Chondrocyte (in vitro differentiated cells): ENCODE measurements around the gene GALNTL6. TPM values are rescaled to one million over a fixed set of nuclear protein-coding genes. Genes with fewer than 3 reads are reported as not detected.

Experiments
- DNase-seq: peaks from one replicate; pipeline ENCODE4 v3.0.0; 2021; ENCODE audit warnings: mixed read lengths, low spot score
- H3K27ac Mint-ChIP-seq: one replicate; pipeline ENCODE4 v1.8.0; 2021; ENCODE audit warnings: mild to moderate bottlenecking, moderate library complexity, mixed read lengths; ENCODE audit not compliant: unreplicated experiment
- H3K27me3 Mint-ChIP-seq: 2 replicates; pipeline ENCODE4 v1.8.0; 2021; ENCODE audit warnings: low read depth, mixed read lengths
- H3K36me3 Mint-ChIP-seq: 2 replicates; pipeline ENCODE4 v1.8.0; 2021; ENCODE audit warnings: low read depth, mixed read lengths
- H3K4me1 Mint-ChIP-seq: 2 replicates; pipeline ENCODE4 v1.8.0; 2021; ENCODE audit warnings: low read depth, mild to moderate bottlenecking, mixed read lengths
- H3K4me3 Mint-ChIP-seq: one replicate; pipeline ENCODE4 v1.8.0; 2021; ENCODE audit warnings: mild to moderate bottlenecking, moderate library complexity, mixed read lengths; ENCODE audit not compliant: unreplicated experiment
- H3K9me3 Mint-ChIP-seq: 2 replicates; pipeline ENCODE4 v1.8.0; 2021; ENCODE audit warnings: low read depth, mixed read lengths
- total RNA-seq: library from RNA; stranded (reverse); gene quantifications from 3 replicates; pipeline ENCODE4 v1.2.1, GENCODE V29; 2021
- TF ChIP-seq, protein P1 (sequence below): fragments of 200-600 bp; sonication (generic); IDR thresholded peaks from 2 replicates; pipeline ENCODE4 v1.5.0; 2021; ENCODE audit warnings: antibody characterized with exemption, mild to moderate bottlenecking, moderate library complexity

Gene GALNTL6
- total RNA-seq, 1 donor from 2014 or later = not detected

DNA sequence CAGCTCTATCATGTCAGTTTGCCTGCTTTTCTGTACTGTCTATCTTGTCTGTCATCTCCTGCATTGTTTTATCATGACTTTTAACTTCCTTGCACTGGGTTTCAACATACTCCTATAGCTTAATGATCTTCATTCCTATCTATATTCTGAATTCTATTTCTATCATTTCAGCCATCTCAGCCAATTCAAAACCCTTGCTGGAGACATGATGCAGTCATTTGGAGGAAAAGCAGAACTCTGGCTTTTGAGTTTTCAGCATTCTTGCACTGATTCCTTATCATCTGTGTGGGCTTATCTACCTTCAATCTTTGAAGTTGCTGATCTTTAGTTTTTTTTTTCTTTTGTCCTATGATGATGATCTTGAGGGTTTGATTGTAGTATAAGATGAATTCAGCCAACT lies 861.6 kb downstream of the GALNTL6 start:
- Mint-ChIP-seq H3K36me3 (no peaks in the 10 kb centered on the region), H3K27ac (no peak overlapping the region), H3K27me3 (peaks cover 5% of the 10 kb centered on the region), H3K9me3 (peaks cover 8% of the 10 kb centered on the region), H3K4me3 (no peak overlapping the region), H3K4me1 (no peaks in the 10 kb centered on the region)
- TF ChIP-seq, protein P1, sequence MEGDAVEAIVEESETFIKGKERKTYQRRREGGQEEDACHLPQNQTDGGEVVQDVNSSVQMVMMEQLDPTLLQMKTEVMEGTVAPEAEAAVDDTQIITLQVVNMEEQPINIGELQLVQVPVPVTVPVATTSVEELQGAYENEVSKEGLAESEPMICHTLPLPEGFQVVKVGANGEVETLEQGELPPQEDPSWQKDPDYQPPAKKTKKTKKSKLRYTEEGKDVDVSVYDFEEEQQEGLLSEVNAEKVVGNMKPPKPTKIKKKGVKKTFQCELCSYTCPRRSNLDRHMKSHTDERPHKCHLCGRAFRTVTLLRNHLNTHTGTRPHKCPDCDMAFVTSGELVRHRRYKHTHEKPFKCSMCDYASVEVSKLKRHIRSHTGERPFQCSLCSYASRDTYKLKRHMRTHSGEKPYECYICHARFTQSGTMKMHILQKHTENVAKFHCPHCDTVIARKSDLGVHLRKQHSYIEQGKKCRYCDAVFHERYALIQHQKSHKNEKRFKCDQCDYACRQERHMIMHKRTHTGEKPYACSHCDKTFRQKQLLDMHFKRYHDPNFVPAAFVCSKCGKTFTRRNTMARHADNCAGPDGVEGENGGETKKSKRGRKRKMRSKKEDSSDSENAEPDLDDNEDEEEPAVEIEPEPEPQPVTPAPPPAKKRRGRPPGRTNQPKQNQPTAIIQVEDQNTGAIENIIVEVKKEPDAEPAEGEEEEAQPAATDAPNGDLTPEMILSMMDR = no peak
- no peak for DNase-seq

GRCh38 chr4:172675232-172675631 lies 862.0 kb downstream of the GALNTL6 start:
- no peak for DNase-seq
- Mint-ChIP-seq H3K4me1 (no peaks in the 10 kb centered on the region), H3K9me3 (peaks cover 8% of the 10 kb centered on the region), H3K36me3 (no peaks in the 10 kb centered on the region), H3K27me3 (peaks cover 5% of the 10 kb centered on the region), H3K27ac (no peak overlapping the region), H3K4me3 (no peak overlapping the region)
- TF ChIP-seq, protein P1 = no peak

GRCh38 chr4:172680691-172681090 lies 867.5 kb downstream of the GALNTL6 start:
- Mint-ChIP-seq H3K27ac (no peak overlapping the region), H3K4me1 (no peaks in the 10 kb centered on the region), H3K36me3 (no peaks in the 10 kb centered on the region), H3K9me3 (no peaks in the 10 kb centered on the region), H3K27me3 (no peaks in the 10 kb centered on the region), H3K4me3 (no peak overlapping the region)
- DNase-seq = no peak
- TF ChIP-seq, protein P1 = no peak

- no peaks in the 10 kb centered on the region for H3K36me3 Mint-ChIP-seq
- H3K27ac Mint-ChIP-seq = no peak overlapping the region
- DNase-seq = no peak
- TF ChIP-seq, protein P1 = no peak
- no peaks in the 10 kb centered on the region for H3K4me1 Mint-ChIP-seq
- H3K27me3 Mint-ChIP-seq = peaks cover 2% of the 10 kb centered on the region
- no peaks in the 10 kb centered on the region for H3K9me3 Mint-ChIP-seq
- H3K4me3 Mint-ChIP-seq = no peak overlapping the region
These were observed 869.8 kb downstream of the GALNTL6 start for GRCh38 chr4:172683021-172683420.

GRCh38 chr4:172686021-172686420 lies 872.8 kb downstream of the GALNTL6 start:
- Mint-ChIP-seq H3K27me3 (peaks cover 2% of the 10 kb centered on the region), H3K9me3 (peaks cover 4% of the 10 kb centered on the region), H3K4me3 (no peak overlapping the region), H3K4me1 (no peaks in the 10 kb centered on the region), H3K36me3 (no peaks in the 10 kb centered on the region), H3K27ac (no peak overlapping the region)
- TF ChIP-seq, protein P1 = no peak
- no peak for DNase-seq
